Vagina (tissue), 2 donors: Measurements from ENCODE around the gene BCR.

Source experiments
- CTCF ChIP-seq, 3 experiments: fragments of 450-650 bp in 2 of 3; fragments of 200-600 bp in 1 of 3; sonication (generic) in 1 of 3; IDR thresholded peaks; one replicate each; pipeline ENCODE4 v1.5.1; 2017 to 2019; ENCODE audit warnings: antibody characterized with exemption in 3 of 3, mild to moderate bottlenecking in 2 of 3, moderate library complexity in 2 of 3
- POLR2A ChIP-seq, 2 donors: fragments of 450-650 bp; IDR thresholded peaks; one replicate each; pipeline ENCODE4 v1.6.1; 2017; ENCODE audit warnings: antibody characterized with exemption in 2 of 2, mild to moderate bottlenecking in 2 of 2, moderate library complexity in 2 of 2
- POLR2AphosphoS5 ChIP-seq, 2 donors: sonication (generic); formaldehyde crosslinking; IDR thresholded peaks; one replicate each; pipeline ENCODE4 v1.9.0; 2017; ENCODE audit warnings: antibody characterized with exemption in 2 of 2, mild to moderate bottlenecking in 2 of 2, low read depth in 1 of 2; ENCODE audit not compliant: insufficient read depth in 1 of 2

- no peak for TF ChIP-seq POLR2A (IDR thresholded peaks at IDR 0.05)
- TF ChIP-seq CTCF (IDR thresholded peaks at IDR 0.05) = no peak
- TF ChIP-seq POLR2AphosphoS5 (IDR thresholded peaks at IDR 0.05; ENCODE audit: insufficient read depth in 1 of 2, low read depth in 1 of 2) = no peak
Measured at GRCh38 chr22:23250056-23250784, 69.9 kb downstream of the BCR start.
